H9 (cell line): ENCODE measurements around the gene UNC13D. TPM values are rescaled to one million over a fixed set of nuclear protein-coding genes. Genes with fewer than 3 reads are reported as not detected.
"Not testable (repeated sequence)": the region's sequence is repeated elsewhere in the genome, so short reads cannot be mapped to it uniquely, and the experiment has no call there.

Source experiments
- DNase-seq: peaks from one replicate; pipeline ENCODE4 v3.0.0-alpha.2; 2017
- H2AFZ ChIP-seq: one replicate; pipeline ENCODE4 v1.6.1; 2013; ENCODE audit warnings: mild to moderate bottlenecking, low read length, control low read depth, moderate library complexity
- H2AK5ac ChIP-seq: 2 replicates; pipeline ENCODE4 v1.6.1; 2013; ENCODE audit warnings: low read length, control low read depth, mixed read lengths; ENCODE audit not compliant: insufficient read length
- H2BK120ac ChIP-seq: one replicate; pipeline ENCODE4 v1.6.1; 2013; ENCODE audit warnings: low read depth, mild to moderate bottlenecking, low read length, control low read depth, inconsistent platforms; ENCODE audit not compliant: poor library complexity, severe bottlenecking
- H2BK12ac ChIP-seq: 2 replicates; pipeline ENCODE4 v1.6.1; 2013; ENCODE audit warnings: low read length, control low read depth, mixed read lengths, low read depth; ENCODE audit not compliant: insufficient read length
- H2BK15ac ChIP-seq: 2 replicates; pipeline ENCODE4 v1.6.1; 2013; ENCODE audit warnings: low read depth, low read length, control low read depth
- H2BK20ac ChIP-seq: one replicate; pipeline ENCODE4 v1.6.1; 2013; ENCODE audit warnings: low read depth, mild to moderate bottlenecking, low read length, control low read depth, inconsistent platforms; ENCODE audit not compliant: poor library complexity, severe bottlenecking
- H2BK5ac ChIP-seq: 2 replicates; pipeline ENCODE4 v1.6.1; 2013; ENCODE audit warnings: low read length, control low read depth, mixed read lengths; ENCODE audit not compliant: insufficient read length
- H3K14ac ChIP-seq: 2 replicates; pipeline ENCODE4 v1.6.1; 2013; ENCODE audit warnings: low read length, control low read depth; ENCODE audit not compliant: insufficient read depth
- H3K18ac ChIP-seq: 2 replicates; pipeline ENCODE4 v1.6.1; 2013; ENCODE audit warnings: low read depth, mild to moderate bottlenecking, mixed read lengths, low read length, control low read depth; ENCODE audit not compliant: insufficient read length
- H3K23ac ChIP-seq: 2 replicates; pipeline ENCODE4 v1.6.1; 2013; ENCODE audit warnings: low read length, control low read depth, mixed read lengths, low read depth; ENCODE audit not compliant: insufficient read length
- H3K23me2 ChIP-seq: 2 replicates; pipeline ENCODE4 v1.6.1; 2013; ENCODE audit warnings: low read depth, mild to moderate bottlenecking, mixed read lengths, low read length, control low read depth; ENCODE audit not compliant: insufficient read length, poor library complexity, severe bottlenecking
- H3K27ac ChIP-seq: 2 replicates; pipeline ENCODE4 v1.5.1; 2013; ENCODE audit warnings: low read length, control low read depth, mixed read lengths, low read depth; ENCODE audit not compliant: insufficient read length
- H3K27me3 ChIP-seq: 2 replicates; pipeline ENCODE4 v1.6.1; 2013; ENCODE audit warnings: low read length, control low read depth, inconsistent platforms; ENCODE audit not compliant: insufficient read depth
- H3K4ac ChIP-seq: 2 replicates; pipeline ENCODE4 v1.6.1; 2013; ENCODE audit warnings: low read depth, mild to moderate bottlenecking, control low read depth, inconsistent platforms, low read length, moderate library complexity
- H3K4me1 ChIP-seq: 2 replicates; pipeline ENCODE4 v1.6.1; 2013; ENCODE audit warnings: low read length, control low read depth, inconsistent platforms; ENCODE audit not compliant: insufficient read depth
- H3K4me2 ChIP-seq: 2 replicates; pipeline ENCODE4 v1.6.1; 2013; ENCODE audit warnings: low read length, control low read depth, mixed read lengths; ENCODE audit not compliant: insufficient read length, insufficient read depth
- H3K56ac ChIP-seq: 2 replicates; pipeline ENCODE4 v1.6.1; 2013; ENCODE audit warnings: low read depth, mild to moderate bottlenecking, mixed read lengths, low read length, control low read depth; ENCODE audit not compliant: insufficient read length
- H3K79me1 ChIP-seq: 2 replicates; pipeline ENCODE4 v1.6.1; 2013; ENCODE audit warnings: low read depth, mild to moderate bottlenecking, moderate library complexity, low read length, control low read depth, inconsistent platforms; ENCODE audit not compliant: insufficient read depth, poor library complexity, severe bottlenecking
- H3K79me2 ChIP-seq: 2 replicates; pipeline ENCODE4 v1.6.1; 2013; ENCODE audit warnings: low read length, control low read depth, inconsistent platforms; ENCODE audit not compliant: insufficient read depth
- H3K9ac ChIP-seq: 2 replicates; pipeline ENCODE4 v1.6.1; 2013; ENCODE audit warnings: low read length, control low read depth, mixed read lengths; ENCODE audit not compliant: insufficient read length; ENCODE audit errors: extremely low read depth
- H3K9me3 ChIP-seq: one replicate; pipeline ENCODE4 v1.6.1; 2013; ENCODE audit warnings: low read depth, low read length, inconsistent platforms; ENCODE audit not compliant: control insufficient read depth
- H3T11ph ChIP-seq: one replicate; pipeline ENCODE4 v1.6.1; 2013; ENCODE audit warnings: mild to moderate bottlenecking, low read length, control low read depth, inconsistent platforms
- H4K20me1 ChIP-seq: one replicate; pipeline ENCODE4 v1.6.1; 2013; ENCODE audit not compliant: control insufficient read depth, insufficient read length, insufficient read depth
- H4K5ac ChIP-seq: 2 replicates; pipeline ENCODE4 v1.6.1; 2013; ENCODE audit warnings: low read depth, mild to moderate bottlenecking, mixed read lengths, low read length, control low read depth; ENCODE audit not compliant: insufficient read length
- H4K8ac ChIP-seq: replicated peaks from 2 replicates; pipeline ENCODE4 v1.6.1; 2013; ENCODE audit warnings: low read length, control low read depth, mixed read lengths, low read depth; ENCODE audit not compliant: insufficient read length
- H4K91ac ChIP-seq: 2 replicates; pipeline ENCODE4 v1.6.1; 2013; ENCODE audit warnings: low read depth, mild to moderate bottlenecking, moderate library complexity, mixed read lengths, low read length, control low read depth; ENCODE audit not compliant: insufficient read length
- H3K27ac Mint-ChIP-seq, 3 experiments: 2 replicates in 2 of 3; 3 replicates in 1 of 3; pipeline ENCODE4 v1.8.0; 2020 to 2021; ENCODE audit warnings: mixed read lengths in 3 of 3, mild to moderate bottlenecking in 1 of 3, moderate library complexity in 1 of 3
- H3K27me3 Mint-ChIP-seq: 2 replicates; pipeline ENCODE4 v1.8.0; 2021; ENCODE audit warnings: low read depth, mild to moderate bottlenecking, moderate library complexity, mixed read lengths
- H3K36me3 Mint-ChIP-seq, 3 experiments: 2 replicates in 2 of 3; 3 replicates in 1 of 3; pipeline ENCODE4 v1.8.0; 2020 to 2021; ENCODE audit warnings: low read depth in 3 of 3, mixed read lengths in 3 of 3; ENCODE audit not compliant: insufficient read depth in 1 of 3
- H3K4me1 Mint-ChIP-seq, 2 experiments: 2 replicates each; pipeline ENCODE4 v1.8.0; 2020; ENCODE audit warnings: mixed read lengths in 2 of 2
- H3K4me3 Mint-ChIP-seq, 2 experiments: 2 replicates in 1 of 2; 3 replicates in 1 of 2; pipeline ENCODE4 v1.8.0; 2020 to 2021; ENCODE audit warnings: mild to moderate bottlenecking in 2 of 2, mixed read lengths in 2 of 2, moderate library complexity in 1 of 2
- H3K9me3 Mint-ChIP-seq, 2 experiments: 2 replicates in 1 of 2; 3 replicates in 1 of 2; pipeline ENCODE4 v1.8.0; 2020; ENCODE audit warnings: mild to moderate bottlenecking in 2 of 2, mixed read lengths in 2 of 2, moderate library complexity in 1 of 2
- WGBS: extraction: QIAGEN DNeasy Blood & Tissue Kit; methylation state at CpG from one replicate; pipeline ENCODE4 v1.1.7; 2013; ENCODE audit warnings: missing lambda C conversion rate, low lambda C conversion rate, mixed read lengths; ENCODE audit not compliant: insufficient read length; ENCODE audit errors: extremely low coverage; 5-methylcytosine and 5-hydroxymethylcytosine counted together
- total RNA-seq: library from RNA; stranded (reverse); gene quantifications from 2 replicates; pipeline ENCODE4 v1.2.1, GENCODE V29; 2021
- TF ChIP-seq, protein P1 (sequence below): fragments of 200-600 bp; sonication (generic); conservative IDR thresholded peaks from 3 replicates; pipeline ENCODE4 v1.8.0; 2021; ENCODE audit warnings: antibody characterized with exemption, mild to moderate bottlenecking

UNC13D gene
- total RNA-seq, 1 experiment from 2014 or later = 6.3 TPM

GRCh38 chr17:75853433-75853832 is 9.2 kb upstream of the UNC13D start:
- Histone ChIP-seq H3K79me2 (peaks cover 5% of the 10 kb centered on the region; the same call in 1 of the 2 replicates), H4K8ac (no peak overlapping the region), H3K79me1 (peaks cover 4% of the 10 kb centered on the region), H3K27me3 (no peaks in the 10 kb centered on the region), H3K18ac (no peak overlapping the region), H3K4ac (no peak overlapping the region), H2AFZ (no peak overlapping the region), H3K56ac (no peak overlapping the region), H3K9me3 (no peaks in the 10 kb centered on the region), H2BK20ac (no peak overlapping the region), H2AK5ac (no peak overlapping the region), H2BK15ac (no peak overlapping the region), H3K23ac (no peak overlapping the region), H3K9ac (no peak overlapping the region), H4K5ac (no peak overlapping the region), H3K14ac (no peak overlapping the region), H2BK12ac (no peak overlapping the region), H2BK5ac (no peak overlapping the region), H3T11ph (no peak overlapping the region), H2BK120ac (no peak overlapping the region), H4K91ac (no peak overlapping the region), H3K23me2 (peaks cover 2% of the 10 kb centered on the region), H3K4me2 (no peak overlapping the region), H3K27ac (no peak overlapping the region), H3K4me1 (peaks cover 5% of the 10 kb centered on the region), H4K20me1 (no peaks in the 10 kb centered on the region)
- no peak for DNase-seq
- H3K4me3 Mint-ChIP-seq = peak overlapping the region in 1 of 2 experiments; percentile 32; a peak in 2 of 5 replicates
- TF ChIP-seq, protein P1, sequence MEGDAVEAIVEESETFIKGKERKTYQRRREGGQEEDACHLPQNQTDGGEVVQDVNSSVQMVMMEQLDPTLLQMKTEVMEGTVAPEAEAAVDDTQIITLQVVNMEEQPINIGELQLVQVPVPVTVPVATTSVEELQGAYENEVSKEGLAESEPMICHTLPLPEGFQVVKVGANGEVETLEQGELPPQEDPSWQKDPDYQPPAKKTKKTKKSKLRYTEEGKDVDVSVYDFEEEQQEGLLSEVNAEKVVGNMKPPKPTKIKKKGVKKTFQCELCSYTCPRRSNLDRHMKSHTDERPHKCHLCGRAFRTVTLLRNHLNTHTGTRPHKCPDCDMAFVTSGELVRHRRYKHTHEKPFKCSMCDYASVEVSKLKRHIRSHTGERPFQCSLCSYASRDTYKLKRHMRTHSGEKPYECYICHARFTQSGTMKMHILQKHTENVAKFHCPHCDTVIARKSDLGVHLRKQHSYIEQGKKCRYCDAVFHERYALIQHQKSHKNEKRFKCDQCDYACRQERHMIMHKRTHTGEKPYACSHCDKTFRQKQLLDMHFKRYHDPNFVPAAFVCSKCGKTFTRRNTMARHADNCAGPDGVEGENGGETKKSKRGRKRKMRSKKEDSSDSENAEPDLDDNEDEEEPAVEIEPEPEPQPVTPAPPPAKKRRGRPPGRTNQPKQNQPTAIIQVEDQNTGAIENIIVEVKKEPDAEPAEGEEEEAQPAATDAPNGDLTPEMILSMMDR = no peak
- H3K9me3 Mint-ChIP-seq = no peaks in the 10 kb centered on the region
- no CpG with 5 or more reads among the region's 7 CpGs for WGBS
- no peak overlapping the region; a peak in 1 of 7 replicates for H3K27ac Mint-ChIP-seq
- peaks cover 7 to 14% of the 10 kb centered on the region in 2 experiments for H3K4me1 Mint-ChIP-seq
- H3K36me3 Mint-ChIP-seq = peaks cover 9 to 28% (median 26%) of the 10 kb centered on the region in 3 experiments
- no peaks in the 10 kb centered on the region for H3K27me3 Mint-ChIP-seq

DNA sequence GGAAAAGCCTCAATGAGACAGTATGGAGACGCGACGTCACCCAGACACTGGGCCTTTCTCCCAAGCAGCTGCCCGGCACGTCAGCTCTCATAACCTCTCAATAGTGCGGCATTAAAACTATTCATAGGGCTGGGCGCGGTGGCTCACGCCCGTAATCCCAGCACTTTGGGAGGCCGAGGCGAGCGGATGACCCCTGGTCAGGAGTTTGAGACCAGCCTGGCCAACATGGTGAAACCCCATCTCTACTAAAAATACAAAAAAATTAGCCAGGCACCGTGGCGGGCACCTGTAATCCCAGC is 7.4 kb upstream of the UNC13D start:
- Mint-ChIP-seq H3K36me3 (peaks cover 19 to 46% (median 43%) of the 10 kb centered on the region in 3 experiments), H3K4me1 (peaks cover 7 to 15% of the 10 kb centered on the region in 2 experiments)
- H3K79me2 ChIP-seq, H3K18ac ChIP-seq, H3K9me3 Mint-ChIP-seq, H4K20me1 ChIP-seq, H3K27me3 ChIP-seq, H3K14ac ChIP-seq, DNase-seq, H3K4ac ChIP-seq, H3K23me2 ChIP-seq, H2BK120ac ChIP-seq, H3K56ac ChIP-seq, H2AK5ac ChIP-seq, H4K5ac ChIP-seq, H3K23ac ChIP-seq, H2BK15ac ChIP-seq, H2AFZ ChIP-seq, H2BK12ac ChIP-seq, H3K27me3 Mint-ChIP-seq, H2BK20ac ChIP-seq, H3K9me3 ChIP-seq, H4K8ac ChIP-seq, H4K91ac ChIP-seq, H3K9ac ChIP-seq, H3K79me1 ChIP-seq, H3K4me2 ChIP-seq, H3T11ph ChIP-seq, H3K27ac Mint-ChIP-seq, H2BK5ac ChIP-seq, H3K4me1 ChIP-seq, H3K4me3 Mint-ChIP-seq, H3K27ac ChIP-seq: not testable (repeated sequence)
- no CpG with 5 or more reads among the region's 15 CpGs for WGBS
